Measurements from ENCODE around the gene TRIM14.
"Not testable (repeated sequence)": the region's sequence is repeated elsewhere in the genome, so short reads cannot be mapped to it uniquely, and the experiment has no call there.

TRIM14 gene

GRCh38 chr9:98083566-98084183 is 35.3 kb downstream of the TRIM14 start:
- no peak for DNase-seq (ENCODE audit: low read depth in 2 of 2)

GRCh38 chr9:98083061-98083501 is 35.9 kb downstream of the TRIM14 start:
- no peak for DNase-seq (ENCODE audit: low read depth in 2 of 2)

- no peak for DNase-seq (ENCODE audit: low read depth in 2 of 2)
Observed at GRCh38 chr9:98081477-98082219, 37.4 kb downstream of the TRIM14 start.

- DNase-seq (ENCODE audit: low read depth in 2 of 2): no peak
Observed at GRCh38 chr9:98080780-98081179, 38.2 kb downstream of the TRIM14 start.

GRCh38 chr9:98080326-98080725 is 38.7 kb downstream of the TRIM14 start:
- DNase-seq (ENCODE audit: low read depth in 2 of 2): no peak

- DNase-seq (ENCODE audit: low read depth in 2 of 2): no peak
Observed at GRCh38 chr9:98078895-98079294, 40.1 kb downstream of the TRIM14 start.

GRCh38 chr9:98076514-98076890 is 42.5 kb downstream of the TRIM14 start:
- not testable (repeated sequence) for DNase-seq (ENCODE audit: low read depth in 2 of 2)

- no peak for DNase-seq (ENCODE audit: low read depth in 2 of 2)
Observed at GRCh38 chr9:98075332-98075805, 43.7 kb downstream of the TRIM14 start.

- DNase-seq (ENCODE audit: low read depth in 2 of 2): peak in 1 of 2 donors; percentile 41
Observed at GRCh38 chr9:98074115-98074990, 44.7 kb downstream of the TRIM14 start.

- DNase-seq (ENCODE audit: low read depth in 2 of 2): no peak
Observed at GRCh38 chr9:98071737-98072136, 47.3 kb downstream of the TRIM14 start.

- DNase-seq (ENCODE audit: low read depth in 2 of 2): no peak
Observed at GRCh38 chr9:98070704-98071103, 48.3 kb downstream of the TRIM14 start.

- no peak for DNase-seq (ENCODE audit: low read depth in 2 of 2)
Observed at GRCh38 chr9:98069551-98069950, 49.5 kb downstream of the TRIM14 start.

- no peak for DNase-seq (ENCODE audit: low read depth in 2 of 2)
Observed at GRCh38 chr9:98067184-98067583, 51.8 kb downstream of the TRIM14 start.

- no peak for DNase-seq (ENCODE audit: low read depth in 2 of 2)
Observed at GRCh38 chr9:98066235-98066634, 52.8 kb downstream of the TRIM14 start.

- DNase-seq (ENCODE audit: low read depth in 2 of 2): no peak
Observed at GRCh38 chr9:98064623-98065392, 54.2 kb downstream of the TRIM14 start.

GRCh38 chr9:98062161-98062560 is 56.9 kb downstream of the TRIM14 start:
- no peak for DNase-seq (ENCODE audit: low read depth in 2 of 2)

- peak in 1 of 2 donors; percentile 14 for DNase-seq (ENCODE audit: low read depth in 2 of 2)
Observed at GRCh38 chr9:98057138-98057799, 61.8 kb downstream of the TRIM14 start.

GRCh38 chr9:98056269-98057137 is 62.5 kb downstream of the TRIM14 start, which contains the start of gene NANS:
NANS (plus strand) TSS chr9:98056732; CDS start chr9:98056809, 77 bp downstream.
- peak; percentile 79 to 81 for DNase-seq (ENCODE audit: low read depth in 2 of 2)

- no peak for DNase-seq (ENCODE audit: low read depth in 2 of 2)
Observed at GRCh38 chr9:98054376-98054951, 64.6 kb downstream of the TRIM14 start.
